Upper lobe of left lung (tissue), 6 donors: ENCODE data around the gene CNTNAP2. TPM values are rescaled to one million over a fixed set of nuclear protein-coding genes. Genes with fewer than 3 reads are reported as not detected.

ENCODE experiments used
- ATAC-seq, 2 donors: fragments of 200-7000 bp; cut with Tn5 transposase; one replicate each; pipeline ENCODE4 v1.9.1; 2022; ENCODE audit warnings: mild to moderate bottlenecking in 2 of 2, moderate library complexity in 2 of 2; ENCODE audit not compliant: low FRiP score in 2 of 2
- DNase-seq, 2 donors: peaks; one replicate each; pipeline ENCODE4 v3.0.0-alpha.2; 2019 to 2020
- H3K27ac ChIP-seq, 4 donors: fragments of 200-600 bp; sonication (generic); one replicate each; pipeline ENCODE4 v1.5.1; 2016 to 2019
- H3K27me3 ChIP-seq, 4 donors: fragments of 200-600 bp; sonication (generic); one replicate each; pipeline ENCODE4 v1.5.1; 2017 to 2019
- H3K36me3 ChIP-seq, 4 donors: fragments of 200-600 bp; sonication (generic); one replicate each; pipeline ENCODE4 v1.5.1; 2016 to 2019
- H3K4me1 ChIP-seq, 4 donors: fragments of 200-600 bp; sonication (generic); one replicate each; pipeline ENCODE4 v1.5.1; 2018 to 2019
- H3K4me3 ChIP-seq, 4 donors: fragments of 200-600 bp; sonication (generic); one replicate each; pipeline ENCODE4 v1.5.1; 2017 to 2019; ENCODE audit warnings: mild to moderate bottlenecking in 2 of 4, moderate library complexity in 1 of 4
- H3K9me3 ChIP-seq, 4 donors: fragments of 200-600 bp; sonication (generic); one replicate each; pipeline ENCODE4 v1.5.1; 2018 to 2019
- CTCF ChIP-seq, 6 experiments: fragments of 450-650 bp in 4 of 6; fragments of 200-600 bp in 2 of 6; sonication (generic) in 2 of 6; IDR thresholded peaks; one replicate each; pipeline ENCODE4 v1.5.1; 2016 to 2019; ENCODE audit warnings: antibody characterized with exemption in 6 of 6
- EP300 ChIP-seq, 4 donors: sonication (generic); formaldehyde crosslinking; IDR thresholded peaks; one replicate each; pipeline ENCODE4 v1.5.1; 2017; ENCODE audit warnings: antibody characterized with exemption in 4 of 4, control low read depth in 2 of 4
- POLR2A ChIP-seq, 4 donors: fragments of 450-650 bp; IDR thresholded peaks; one replicate each; pipeline ENCODE4 v1.5.1; 2016 to 2017; ENCODE audit warnings: antibody characterized with exemption in 4 of 4, mild to moderate bottlenecking in 2 of 4
- POLR2AphosphoS5 ChIP-seq, 2 donors: sonication (generic); formaldehyde crosslinking; IDR thresholded peaks; one replicate each; pipeline ENCODE4 v1.5.1; 2017; ENCODE audit warnings: antibody characterized with exemption in 2 of 2
- WGBS, 2 donors: methylation state at CpG; one replicate each; pipeline ENCODE4 v1.1.5; 2017 to 2018; 5-methylcytosine and 5-hydroxymethylcytosine counted together
- total RNA-seq, 6 donors: library from RNA; depleted of rRNA in 4 of 6; stranded (reverse); fragments of >200 nt in 4 of 6; gene quantifications; one replicate each; pipeline versions ENCODE4 v1.1.0 to v1.2.1, GENCODE V29; 2016 to 2021
- donor health status: DM: no; HTN: no; CAD: no; lungs with moderate emphysema.
- donor health status: DM: no; HTN: yes; CAD: no; lungs with severe emphysema.

CNTNAP2 gene
- total RNA-seq, 6 donors from 2014 or later, result 0.06 to 1.0 (median 0.37) TPM

- Histone ChIP-seq H3K4me3 (no peak overlapping the region), H3K4me1 (no peaks in the 10 kb centered on the region), H3K27me3 (no peaks in the 10 kb centered on the region), H3K9me3 (no peaks in the 10 kb centered on the region), H3K27ac (no peak overlapping the region), H3K36me3 (no peaks in the 10 kb centered on the region)
- 81 to 83% methylated on average over 4 of the region's 4 CpGs for WGBS, 2 donors
- no peak for TF ChIP-seq POLR2A (IDR thresholded peaks at IDR 0.05)
- DNase-seq (no peak), ATAC-seq (no peak)
Observed at GRCh38 chr7:147937428-147937827, 1820.8 kb downstream of the CNTNAP2 start.

- 43 to 51% methylated on average over 3 of the region's 3 CpGs for WGBS, 2 donors
- Histone ChIP-seq H3K36me3 (no peaks in the 10 kb centered on the region), H3K27ac (no peak overlapping the region), H3K4me1 (no peaks in the 10 kb centered on the region), H3K27me3 (no peaks in the 10 kb centered on the region), H3K9me3 (no peaks in the 10 kb centered on the region), H3K4me3 (no peak overlapping the region)
- DNase-seq, result no peak
- ATAC-seq, result no peak
- TF ChIP-seq CTCF (IDR thresholded peaks at IDR 0.05), result no peak
- TF ChIP-seq POLR2AphosphoS5 (IDR thresholded peaks at IDR 0.05), result no peak
- TF ChIP-seq POLR2A (IDR thresholded peaks at IDR 0.05), result no peak
- no peak for TF ChIP-seq EP300 (IDR thresholded peaks at IDR 0.05)
Observed at GRCh38 chr7:147941381-147941780, 1824.8 kb downstream of the CNTNAP2 start.

GRCh38 chr7:147944321-147944720, 1827.7 kb downstream of the CNTNAP2 start:
- ATAC-seq (no peak), DNase-seq (no peak)
- no peak for TF ChIP-seq CTCF (IDR thresholded peaks at IDR 0.05)
- TF ChIP-seq EP300 (IDR thresholded peaks at IDR 0.05), result no peak
- no peak for TF ChIP-seq POLR2A (IDR thresholded peaks at IDR 0.05)
- TF ChIP-seq POLR2AphosphoS5 (IDR thresholded peaks at IDR 0.05), result no peak
- H3K36me3 ChIP-seq, result no peaks in the 10 kb centered on the region
- H3K27me3 ChIP-seq, result no peaks in the 10 kb centered on the region
- no peak overlapping the region for H3K27ac ChIP-seq
- no peak overlapping the region for H3K4me3 ChIP-seq
- H3K9me3 ChIP-seq, result no peaks in the 10 kb centered on the region
- 87 to 91% methylated on average over 2 of the region's 2 CpGs for WGBS, 2 donors
- no peaks in the 10 kb centered on the region for H3K4me1 ChIP-seq

- H3K9me3 ChIP-seq, result no peaks in the 10 kb centered on the region
- WGBS, 2 donors, result 87 to 90% methylated on average over 6 of the region's 6 CpGs
- ATAC-seq (no peak), DNase-seq (no peak)
- H3K4me3 ChIP-seq, result no peak overlapping the region
- H3K27me3 ChIP-seq, result no peaks in the 10 kb centered on the region
- TF ChIP-seq POLR2A (IDR thresholded peaks at IDR 0.05) (no peak), POLR2AphosphoS5 (IDR thresholded peaks at IDR 0.05) (no peak), EP300 (IDR thresholded peaks at IDR 0.05) (no peak)
- no peaks in the 10 kb centered on the region for H3K36me3 ChIP-seq
- no peaks in the 10 kb centered on the region for H3K4me1 ChIP-seq
- no peak overlapping the region for H3K27ac ChIP-seq
Observed at GRCh38 chr7:147952918-147953317, 1836.3 kb downstream of the CNTNAP2 start.

GRCh38 chr7:147968046-147968610, 1851.5 kb downstream of the CNTNAP2 start:
- no peaks in the 10 kb centered on the region for H3K27me3 ChIP-seq
- no peak for ATAC-seq
- TF ChIP-seq EP300 (IDR thresholded peaks at IDR 0.05) (no peak), CTCF (IDR thresholded peaks at IDR 0.05) (no peak), POLR2AphosphoS5 (IDR thresholded peaks at IDR 0.05) (no peak), POLR2A (IDR thresholded peaks at IDR 0.05) (no peak)
- no peak overlapping the region for H3K27ac ChIP-seq
- no peaks in the 10 kb centered on the region for H3K36me3 ChIP-seq
- 67 to 81% methylated on average over 5 of the region's 5 CpGs for WGBS, 2 donors
- no peak overlapping the region for H3K4me3 ChIP-seq
- no peaks in the 10 kb centered on the region for H3K9me3 ChIP-seq
- no peak for DNase-seq
- H3K4me1 ChIP-seq, result no peaks in the 10 kb centered on the region

GRCh38 chr7:147971606-147972110, 1855.1 kb downstream of the CNTNAP2 start:
- Histone ChIP-seq H3K9me3 (no peaks in the 10 kb centered on the region), H3K4me3 (no peak overlapping the region), H3K27ac (no peak overlapping the region), H3K4me1 (no peaks in the 10 kb centered on the region), H3K36me3 (no peaks in the 10 kb centered on the region), H3K27me3 (no peaks in the 10 kb centered on the region)
- no peak for TF ChIP-seq EP300 (IDR thresholded peaks at IDR 0.05)
- TF ChIP-seq POLR2AphosphoS5 (IDR thresholded peaks at IDR 0.05), result no peak
- TF ChIP-seq CTCF (IDR thresholded peaks at IDR 0.05), result no peak
- TF ChIP-seq POLR2A (IDR thresholded peaks at IDR 0.05), result no peak
- WGBS, 2 donors, result 81 to 91% methylated on average over 2 of the region's 2 CpGs
- DNase-seq (no peak), ATAC-seq (no peak)
